HG02852 (cell line): ENCODE measurements around the gene GNAI3.

ENCODE experiments used
- ATAC-seq: cut with Tn5 transposase; IDR thresholded peaks from one replicate; pipeline ENCODE4 v1.9.1; 2021; ENCODE audit warnings: mild to moderate bottlenecking, moderate library complexity; ENCODE audit not compliant: unreplicated experiment

The GNAI3 gene

GRCh38 chr1:109622137-109622892 is 73.9 kb downstream of the GNAI3 start:
- ATAC-seq = no peak

DNA sequence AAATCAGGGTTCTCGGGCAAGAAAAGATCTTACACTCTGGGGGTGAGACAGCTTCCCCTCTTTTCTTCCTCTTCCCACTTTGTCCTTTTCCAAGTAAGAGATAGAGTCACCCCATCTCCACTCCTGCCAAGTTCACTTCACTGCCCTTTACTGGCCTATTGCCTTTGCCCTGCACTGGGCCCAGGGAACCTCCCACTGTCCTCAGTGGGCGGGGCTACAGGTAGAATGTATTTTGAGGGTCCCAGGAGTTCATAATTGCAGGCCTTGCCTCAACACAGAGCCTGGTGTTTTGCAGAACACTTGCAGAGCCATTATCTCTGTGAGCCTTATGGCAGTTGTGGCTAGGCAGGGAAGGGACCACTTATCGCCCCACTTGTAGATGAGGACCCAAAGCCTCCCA is 74.5 kb downstream of the GNAI3 start:
- no peak for ATAC-seq

DNA sequence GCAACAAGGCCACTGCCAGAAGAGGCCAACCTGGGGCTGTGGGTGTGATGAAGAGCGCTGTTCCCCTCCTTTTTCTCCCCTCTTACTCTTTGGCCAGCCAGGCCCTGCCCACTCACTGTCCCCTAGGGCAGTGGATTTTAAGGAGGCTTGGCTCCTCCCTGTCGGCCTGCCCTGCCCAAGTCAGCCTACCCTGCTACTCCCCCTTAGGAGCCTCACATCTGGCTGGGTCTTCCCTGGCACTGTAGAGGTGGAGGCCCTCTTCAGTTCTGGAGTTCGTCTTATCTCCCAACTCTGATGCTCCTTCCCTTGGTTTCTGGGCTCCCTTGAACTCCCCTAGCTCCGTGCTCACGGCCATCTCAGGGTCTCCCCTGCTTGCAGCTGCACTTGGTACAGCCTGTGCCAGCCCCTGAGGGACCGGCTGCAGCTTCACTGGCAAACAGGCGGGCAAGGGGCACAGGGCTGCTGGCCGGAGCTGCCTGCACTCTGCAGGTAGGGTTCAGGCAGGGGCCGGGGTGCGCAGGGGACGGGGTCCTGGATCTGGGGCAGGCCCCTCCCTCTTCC is 75.3 kb downstream of the GNAI3 start:
- ATAC-seq = no peak

GRCh38 chr1:109624201-109625010 is 76.0 kb downstream of the GNAI3 start:
- ATAC-seq = no peak

GRCh38 chr1:109625176-109625575 is 76.8 kb downstream of the GNAI3 start:
- no peak for ATAC-seq

DNA sequence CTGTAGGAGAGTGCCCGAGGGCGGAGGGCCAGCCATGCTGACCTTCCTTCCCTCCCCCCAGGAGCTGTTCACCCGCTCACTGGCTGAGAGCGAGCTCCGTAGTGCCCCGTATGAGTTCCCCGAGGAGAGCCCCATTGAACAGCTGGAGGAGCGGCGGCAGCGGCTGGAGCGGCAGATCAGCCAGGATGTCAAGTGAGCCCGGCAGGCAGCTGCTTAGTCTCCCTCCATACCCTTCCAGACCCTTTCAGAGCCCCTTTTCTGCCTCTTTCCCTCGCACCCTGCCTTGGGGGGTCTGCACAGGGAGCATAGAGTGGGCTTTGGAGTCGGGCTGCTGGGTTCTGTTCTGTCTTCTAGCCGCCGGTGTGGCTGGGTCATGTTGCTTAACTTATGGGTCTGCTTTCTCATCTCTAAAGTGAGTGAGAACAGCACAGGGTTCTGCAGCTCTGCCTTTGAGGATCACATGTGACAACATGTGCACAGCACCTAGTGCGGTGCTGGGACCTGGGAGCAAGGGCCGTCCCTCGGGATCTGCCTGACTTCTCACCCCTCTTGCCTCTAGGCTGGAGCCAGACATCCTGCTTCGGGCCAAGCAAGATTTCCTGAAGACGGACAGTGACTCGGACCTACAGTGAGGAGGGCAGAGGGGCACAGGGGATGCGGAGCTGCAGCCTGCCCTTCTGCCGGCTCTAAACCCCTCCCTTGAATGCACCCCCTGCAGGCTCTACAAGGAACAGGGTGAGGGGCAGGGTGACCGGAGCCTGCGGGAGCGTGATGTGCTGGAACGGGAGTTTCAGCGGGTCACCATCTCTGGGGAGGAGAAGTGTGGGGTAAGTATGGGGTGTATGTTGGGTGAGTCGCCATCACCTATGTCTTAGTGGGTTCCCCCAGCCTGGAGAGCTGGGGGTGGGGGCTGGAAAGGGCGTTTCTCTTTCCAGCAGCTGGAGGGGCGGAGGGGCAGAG is 77.5 kb downstream of the GNAI3 start:
- no peak for ATAC-seq

DNA sequence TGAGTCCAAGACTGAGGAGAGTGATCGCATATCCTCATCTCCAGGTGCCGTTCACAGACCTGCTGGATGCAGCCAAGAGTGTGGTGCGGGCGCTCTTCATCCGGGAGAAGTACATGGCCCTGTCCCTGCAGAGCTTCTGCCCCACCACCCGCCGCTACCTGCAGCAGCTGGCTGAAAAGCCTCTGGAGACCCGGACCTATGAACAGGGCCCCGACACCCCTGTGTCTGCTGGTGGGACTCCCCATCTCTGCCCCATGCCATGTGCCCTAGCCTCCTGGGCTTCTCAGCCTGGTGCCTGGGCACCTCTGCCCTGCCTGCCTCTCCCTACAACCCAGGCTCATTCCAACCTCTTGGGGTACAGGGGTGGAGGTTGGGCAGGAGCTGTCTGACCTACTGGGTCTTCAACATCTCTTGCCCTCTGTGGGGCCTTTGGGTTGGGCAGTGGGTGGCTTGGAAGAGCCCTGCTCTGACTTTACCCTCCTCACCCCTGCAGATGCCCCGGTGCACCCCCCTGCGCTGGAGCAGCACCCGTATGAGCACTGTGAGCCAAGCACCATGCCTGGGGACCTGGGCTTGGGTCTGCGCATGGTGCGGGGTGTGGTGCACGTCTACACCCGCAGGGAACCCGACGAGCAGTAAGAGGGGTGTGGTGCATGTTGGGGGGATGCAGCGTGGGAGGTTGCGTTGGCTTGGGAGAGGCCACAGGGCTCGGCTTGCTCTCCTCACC is 78.4 kb downstream of the GNAI3 start:
- no peak for ATAC-seq

DNA sequence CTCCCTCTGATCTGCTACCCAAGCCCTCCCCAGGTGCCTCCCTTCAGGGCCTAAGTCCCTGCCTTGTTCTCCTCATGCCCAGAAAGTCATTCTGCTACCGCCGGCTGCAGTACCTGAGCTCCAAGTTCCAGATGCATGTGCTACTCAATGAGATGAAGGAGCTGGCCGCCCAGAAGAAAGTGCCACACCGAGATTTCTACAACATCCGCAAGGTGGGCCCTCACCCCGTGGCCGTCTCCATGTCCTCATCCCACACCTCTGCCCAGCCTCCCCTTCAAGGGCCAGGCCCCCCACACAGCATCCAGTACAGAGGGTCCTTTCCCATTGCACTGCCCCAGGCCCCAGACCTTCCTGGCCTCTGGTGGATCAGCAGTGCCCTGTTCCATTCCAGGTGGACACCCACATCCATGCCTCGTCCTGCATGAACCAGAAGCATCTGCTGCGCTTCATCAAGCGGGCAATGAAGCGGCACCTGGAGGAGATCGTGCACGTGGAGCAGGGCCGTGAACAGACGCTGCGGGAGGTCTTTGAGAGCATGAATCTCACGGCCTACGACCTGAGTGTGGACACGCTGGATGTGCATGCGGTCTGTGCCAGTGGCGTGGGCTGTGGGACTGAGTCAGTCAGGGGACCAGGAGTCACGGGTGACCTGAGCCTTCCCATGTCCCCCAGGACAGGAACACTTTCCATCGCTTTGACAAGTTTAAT is 79.4 kb downstream of the GNAI3 start:
- no peak for ATAC-seq

GRCh38 chr1:109628540-109629321 is 80.3 kb downstream of the GNAI3 start:
- ATAC-seq = no peak

DNA sequence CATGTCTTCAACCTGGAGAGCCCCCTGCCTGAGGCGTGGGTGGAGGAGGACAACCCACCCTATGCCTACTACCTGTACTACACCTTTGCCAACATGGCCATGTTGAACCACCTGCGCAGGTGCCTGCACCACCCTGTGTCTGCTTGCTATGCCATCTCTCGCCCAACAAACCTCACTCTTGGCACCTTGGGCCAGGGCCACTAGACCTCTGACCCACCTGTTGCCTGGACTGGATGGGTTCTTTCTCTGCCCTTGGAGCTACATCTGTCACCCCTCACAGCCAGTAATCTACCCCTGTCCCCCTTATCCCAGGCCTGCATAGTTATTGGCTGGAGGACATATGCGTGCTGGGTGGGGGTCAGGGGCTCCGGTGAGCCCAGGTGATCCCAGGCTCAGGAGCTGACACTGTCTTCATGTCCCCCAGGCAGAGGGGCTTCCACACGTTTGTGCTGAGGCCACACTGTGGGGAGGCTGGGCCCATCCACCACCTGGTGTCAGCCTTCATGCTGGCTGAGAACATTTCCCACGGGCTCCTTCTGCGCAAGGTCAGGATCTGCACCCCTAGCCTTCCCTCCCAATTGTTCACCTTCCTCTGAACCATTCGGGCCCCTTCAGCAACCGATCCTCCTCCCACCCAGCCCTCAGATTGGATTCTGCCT is 81.1 kb downstream of the GNAI3 start:
- no peak for ATAC-seq

DNA sequence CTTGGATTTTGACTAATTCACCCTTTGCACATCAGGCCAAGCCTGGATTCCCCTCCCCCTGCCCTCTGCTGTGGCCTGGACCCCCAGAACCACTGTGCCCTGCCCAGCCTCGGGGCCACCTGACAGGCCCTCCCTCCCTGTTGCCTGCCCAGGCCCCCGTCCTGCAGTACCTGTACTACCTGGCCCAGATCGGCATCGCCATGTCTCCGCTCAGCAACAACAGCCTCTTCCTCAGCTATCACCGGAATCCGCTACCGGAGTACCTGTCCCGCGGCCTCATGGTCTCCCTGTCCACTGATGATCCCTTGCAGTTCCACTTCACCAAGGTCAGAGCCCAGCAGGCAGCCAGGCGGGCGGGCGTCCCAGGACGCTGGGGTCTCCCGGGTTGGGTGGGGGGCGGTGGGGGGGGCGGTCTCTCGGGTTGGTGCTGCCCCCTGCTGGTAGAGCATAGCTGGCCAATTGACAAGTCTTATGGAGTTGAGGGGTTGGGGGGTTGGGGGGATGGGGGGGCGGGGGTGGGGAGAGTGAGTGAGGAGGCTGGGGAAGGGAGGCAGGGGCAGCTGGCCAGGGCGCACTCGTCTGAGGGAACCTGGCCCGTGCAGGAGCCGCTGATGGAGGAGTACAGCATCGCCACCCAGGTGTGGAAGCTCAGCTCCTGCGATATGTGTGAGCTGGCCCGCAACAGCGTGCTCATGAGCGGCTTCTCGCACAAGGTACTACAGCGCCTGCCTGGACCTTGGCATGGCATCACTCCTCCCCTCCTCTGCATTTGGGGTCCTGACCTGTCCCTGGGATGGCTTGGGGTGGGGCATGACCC is 81.9 kb downstream of the GNAI3 start:
- ATAC-seq = no peak

DNA sequence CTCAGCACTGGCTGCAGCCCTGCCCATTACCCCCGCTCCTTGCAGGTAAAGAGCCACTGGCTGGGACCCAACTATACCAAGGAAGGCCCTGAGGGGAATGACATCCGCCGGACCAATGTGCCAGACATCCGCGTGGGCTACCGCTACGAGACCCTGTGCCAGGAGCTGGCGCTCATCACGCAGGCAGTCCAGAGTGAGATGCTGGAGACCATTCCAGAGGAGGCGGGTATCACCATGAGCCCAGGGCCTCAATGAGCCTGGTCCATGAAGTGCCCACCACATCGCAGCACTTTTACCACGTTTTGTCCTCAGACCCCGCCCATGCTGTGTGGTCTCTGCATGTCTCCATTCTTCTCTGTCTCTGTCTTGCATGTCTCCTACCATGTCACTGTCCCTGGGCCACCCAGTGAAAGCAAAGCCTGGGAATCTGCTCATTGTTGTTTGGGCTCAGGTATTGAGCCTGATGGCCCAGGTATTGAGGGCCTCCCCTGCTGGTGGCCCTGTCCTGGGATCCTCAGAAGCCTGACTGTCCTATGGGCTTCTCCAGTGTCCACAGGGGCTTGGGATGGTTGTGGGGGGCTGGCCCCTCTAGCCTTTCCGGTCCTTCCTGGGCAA is 82.6 kb downstream of the GNAI3 start:
- ATAC-seq = no peak

DNA sequence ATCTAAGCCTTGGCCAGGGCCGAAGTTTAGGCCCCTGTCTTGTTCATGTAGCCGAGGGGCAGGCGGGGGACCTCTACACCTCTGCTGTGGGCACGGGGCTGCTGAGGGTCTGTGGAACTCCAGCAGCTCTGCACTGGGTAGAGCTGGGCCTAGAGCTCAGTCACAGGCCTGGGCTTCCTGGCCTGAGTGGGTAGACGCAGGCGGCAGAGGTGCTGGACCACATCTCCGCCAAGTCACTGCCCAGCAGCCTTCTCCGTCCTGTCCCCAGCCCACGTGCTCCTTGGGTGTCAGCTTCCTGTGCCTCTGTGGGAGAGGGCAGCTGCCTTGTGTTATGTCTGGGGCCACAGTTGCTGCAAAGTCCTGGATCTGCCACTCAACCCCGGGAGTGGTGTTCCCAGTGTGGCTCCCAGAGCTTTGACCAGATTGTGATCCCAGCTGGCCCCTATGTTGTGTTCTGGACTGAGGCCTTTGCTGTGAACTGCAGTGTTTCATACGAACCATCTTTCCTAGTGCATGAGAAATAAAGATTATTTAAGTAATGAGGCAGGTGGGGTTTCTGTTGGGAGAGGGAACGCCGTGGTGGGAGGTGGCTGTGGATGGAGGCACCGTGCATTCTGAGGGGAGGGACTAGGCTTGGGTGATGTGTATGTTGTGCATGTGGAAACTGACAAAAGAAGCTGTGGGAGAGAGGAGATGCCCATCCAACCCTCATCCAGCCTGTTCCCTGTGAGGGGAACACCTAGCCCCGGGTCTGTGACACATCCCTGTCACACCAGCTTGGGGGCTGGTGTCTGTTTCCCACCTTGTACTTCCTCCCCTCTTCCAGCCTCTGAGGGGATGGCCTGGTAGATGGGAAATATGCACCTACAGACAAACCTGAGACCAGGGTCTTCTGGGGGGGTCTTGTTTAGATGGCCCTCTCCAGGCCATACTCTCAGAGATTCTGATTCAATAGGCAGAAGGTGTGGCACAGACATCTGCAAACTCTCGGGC is 83.4 kb downstream of the GNAI3 start:
- ATAC-seq = no peak

DNA sequence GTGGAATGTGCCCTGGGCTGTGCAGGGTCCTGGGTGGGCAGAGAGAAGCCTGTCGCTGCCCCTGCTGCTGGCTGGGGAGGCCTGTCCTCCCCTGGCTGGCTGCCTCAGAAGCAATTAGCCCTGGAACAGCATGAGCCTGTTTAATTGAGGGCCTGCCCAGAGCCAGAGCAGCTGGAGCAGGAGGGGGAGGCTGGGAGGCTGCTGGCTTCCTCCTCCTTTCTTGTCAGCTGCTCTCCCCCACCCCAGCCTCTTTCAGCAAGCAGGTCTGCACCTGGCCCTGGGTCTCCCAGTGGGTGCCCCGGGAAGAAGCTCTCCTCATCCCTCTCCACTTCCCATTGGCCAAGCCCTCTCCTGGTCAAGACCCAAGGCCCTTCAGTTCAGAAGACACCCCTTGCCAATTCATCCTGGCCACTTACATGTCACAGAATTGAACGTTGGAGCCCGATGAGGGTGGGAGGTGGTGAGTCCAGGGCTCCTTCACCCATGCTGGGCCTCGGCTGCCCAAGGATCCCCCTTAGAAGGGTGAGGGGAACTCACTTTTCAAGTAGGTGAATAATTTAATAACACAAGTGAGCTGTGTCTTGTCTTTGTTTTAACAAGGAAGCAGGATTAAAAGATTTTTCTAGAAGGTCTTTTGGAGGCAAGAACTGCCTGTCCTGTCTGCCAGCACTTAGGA is 84.4 kb downstream of the GNAI3 start:
- no peak for ATAC-seq

GRCh38 chr1:109634292-109634691 is 85.9 kb downstream of the GNAI3 start:
- no peak for ATAC-seq
